GM21737 (cell line): ENCODE measurements around the gene OVCA2.
A peak's percentile ranks its signal among the peaks of the same experiment; 100 is the strongest.

Experiments
- ATAC-seq: cut with Tn5 transposase; IDR thresholded peaks from one replicate; pipeline ENCODE4 v1.9.1; 2021; ENCODE audit warnings: mild to moderate bottlenecking, moderate library complexity; ENCODE audit not compliant: unreplicated experiment

The OVCA2 gene

GRCh38 chr17:2082003-2082781, 40.4 kb downstream of the OVCA2 start:
- ATAC-seq: no peak

GRCh38 chr17:2083613-2084035, 41.8 kb downstream of the OVCA2 start:
- ATAC-seq: no peak

GRCh38 chr17:2084036-2084765, 42.4 kb downstream of the OVCA2 start:
- ATAC-seq: no peak

- no peak for ATAC-seq
Measured at GRCh38 chr17:2084766-2085647, 43.2 kb downstream of the OVCA2 start.

GRCh38 chr17:2085648-2085949, 43.8 kb downstream of the OVCA2 start:
- no peak for ATAC-seq

GRCh38 chr17:2086306-2086705, 44.5 kb downstream of the OVCA2 start:
- ATAC-seq: no peak

GRCh38 chr17:2087597-2088211, 45.9 kb downstream of the OVCA2 start:
- ATAC-seq: no peak

- ATAC-seq: peak; percentile 21
Measured at GRCh38 chr17:2089021-2089422, 47.2 kb downstream of the OVCA2 start.

- ATAC-seq: no peak
Measured at GRCh38 chr17:2090210-2090641, 48.4 kb downstream of the OVCA2 start.

- no peak for ATAC-seq
Measured at GRCh38 chr17:2090804-2091534, 49.1 kb downstream of the OVCA2 start.

- ATAC-seq: no peak
Measured at GRCh38 chr17:2092253-2092652, 50.4 kb downstream of the OVCA2 start.
